ENCODE data around the gene STAB2. TPM values are rescaled to one million over a fixed set of nuclear protein-coding genes. Genes with fewer than 3 reads are reported as not detected.

Gene STAB2
- total and polyA plus RNA-seq, 2 of the 4 experiments (the other 2 are of a cell fraction): not detected

DNA sequence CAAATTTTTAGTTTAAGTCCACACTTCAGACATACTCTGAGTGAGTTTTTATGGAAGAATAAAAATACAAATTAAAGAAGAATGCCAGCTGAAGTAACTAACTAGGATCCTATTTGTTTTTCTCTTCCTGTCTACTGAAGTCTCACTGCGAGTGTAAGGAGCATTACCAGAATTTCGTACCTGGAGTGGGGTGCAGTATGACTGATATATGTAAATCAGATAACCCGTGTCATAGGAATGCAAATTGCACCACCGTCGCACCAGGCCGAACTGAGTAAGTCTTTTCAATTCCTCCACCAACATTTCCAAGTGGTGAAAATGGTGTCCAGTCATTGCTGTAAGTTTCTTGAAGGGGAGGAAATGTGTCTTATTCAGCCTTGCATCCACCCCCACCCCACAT lies 52.9 kb downstream of the STAB2 start:
- Histone ChIP-seq H3K4me2 (ENCODE audit: low read depth, low read length) (no peak overlapping the region), H2BK120ac (ENCODE audit: low read depth, low read length) (no peak overlapping the region), H3K18ac (ENCODE audit: low read depth, low read length) (no peak overlapping the region), H4K8ac (ENCODE audit: low read depth in 2 of 2, low read length in 2 of 2) (no peak overlapping the region), H2BK20ac (ENCODE audit: low read depth, low read length) (no peak overlapping the region), H4K20me1 (ENCODE audit: insufficient read depth, low read length) (no peaks in the 10 kb centered on the region), H2BK15ac (ENCODE audit: low read depth, low read length) (no peak overlapping the region), H3K9ac (ENCODE audit: low read depth, low read length) (no peak overlapping the region), H2BK5ac (ENCODE audit: low read depth, low read length, poor library complexity, severe bottlenecking) (no peak overlapping the region), H3K79me1 (ENCODE audit: low read depth in 1 of 2, low read length in 2 of 2) (no peaks in the 10 kb centered on the region), H4K91ac (ENCODE audit: insufficient read depth, low read depth, low read length) (no peak overlapping the region), H3K36me3 (ENCODE audit: control insufficient read depth, insufficient read depth, low read length) (no peaks in the 10 kb centered on the region), H2AK5ac (ENCODE audit: low read depth, low read length) (no peak overlapping the region), H3K4me1 (ENCODE audit: control insufficient read depth, insufficient read depth, low read length) (no peaks in the 10 kb centered on the region), H3K4ac (ENCODE audit: low read depth, low read length) (no peak overlapping the region), H4K5ac (ENCODE audit: low read depth, low read length) (no peak overlapping the region), H3K27me3 (ENCODE audit: control insufficient read depth, insufficient read depth, low read length) (no peaks in the 10 kb centered on the region; the same call in 1 of the 2 replicates), H3K9me3 (ENCODE audit: control insufficient read depth, insufficient read depth, low read length) (no peaks in the 10 kb centered on the region; the same call in 1 of the 2 replicates), H3K27ac (ENCODE audit: insufficient read depth, low read length) (no peak overlapping the region), H3K23ac (ENCODE audit: low read depth, low read length) (no peak overlapping the region), H3K56ac (ENCODE audit: extremely low read depth, insufficient read depth, low read length) (no peak overlapping the region), H3K4me3 (ENCODE audit: insufficient read depth, low read depth, low read length) (no peak overlapping the region), H2AK9ac (replicated peaks; ENCODE audit: low read depth, low read length, poor library complexity) (no peak overlapping the region), H3K9me1 (ENCODE audit: insufficient read depth, low read length) (no peaks in the 10 kb centered on the region), H2AFZ (replicated peaks; ENCODE audit: low read length, poor library complexity) (no peak overlapping the region), H3K14ac (replicated peaks; ENCODE audit: low read depth, low read length) (no peak overlapping the region)
- dilution Hi-C loops (cut with HindIII; ENCODE audit: low sequenced_read_pairs, unreplicated experiment): no loop called here
- CTCF ChIA-PET: no interaction called here
- in situ Hi-C loops (cut with MboI; ENCODE audit: low sequenced_read_pairs): no loop called here
- DNase-seq (no peak), ATAC-seq (ENCODE audit: low read depth) (no peak)
- TF ChIP-seq BHLHE40 (IDR thresholded peaks at IDR 0.05; ENCODE audit: low read depth, low read length) (no peak), RCOR1 (IDR thresholded peaks at IDR 0.05; ENCODE audit: insufficient replicate concordance, low read length) (no peak), RFX5 (IDR thresholded peaks at IDR 0.05; ENCODE audit: low read depth, low read length) (no peak), RAD21 (IDR thresholded peaks at IDR 0.05; ENCODE audit: low read length) (no peak), NFE2L2 (IDR thresholded peaks at IDR 0.05; ENCODE audit: low read depth, low read length) (no peak), CEBPB (IDR thresholded peaks at IDR 0.05; ENCODE audit: low read depth, low read length) (no peak), MXI1 (IDR thresholded peaks at IDR 0.05; ENCODE audit: borderline replicate concordance, low read depth, low read length) (no peak)
- TF ChIP-seq, protein P1, sequence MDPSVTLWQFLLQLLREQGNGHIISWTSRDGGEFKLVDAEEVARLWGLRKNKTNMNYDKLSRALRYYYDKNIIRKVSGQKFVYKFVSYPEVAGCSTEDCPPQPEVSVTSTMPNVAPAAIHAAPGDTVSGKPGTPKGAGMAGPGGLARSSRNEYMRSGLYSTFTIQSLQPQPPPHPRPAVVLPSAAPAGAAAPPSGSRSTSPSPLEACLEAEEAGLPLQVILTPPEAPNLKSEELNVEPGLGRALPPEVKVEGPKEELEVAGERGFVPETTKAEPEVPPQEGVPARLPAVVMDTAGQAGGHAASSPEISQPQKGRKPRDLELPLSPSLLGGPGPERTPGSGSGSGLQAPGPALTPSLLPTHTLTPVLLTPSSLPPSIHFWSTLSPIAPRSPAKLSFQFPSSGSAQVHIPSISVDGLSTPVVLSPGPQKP (IDR thresholded peaks at IDR 0.05; ENCODE audit: borderline replicate concordance, low read depth, low read length): no peak
- intact Hi-C loops (cut with micrococcal nuclease): no loop called here
- no TSS peak for BruUV-seq (replicated peaks)
- WGBS, 2 experiments (ENCODE audit: extremely low coverage in 2 of 2, insufficient read length in 1 of 2): no CpG with 5 or more reads among the region's 6 CpGs
- POLR2A ChIA-PET (ENCODE audit: unreplicated experiment): no interaction called here
